ENCODE results near the gene NACC2. TPM values are rescaled to one million over a fixed set of nuclear protein-coding genes. Genes with fewer than 3 reads are reported as not detected.
"Not testable (repeated sequence)": the region's sequence is repeated elsewhere in the genome, so short reads cannot be mapped to it uniquely, and the experiment has no call there.

NACC2 gene
- total RNA-seq, 6 experiments from 2014 or later: 10.9 to 25.8 (median 13.8) TPM

DNA sequence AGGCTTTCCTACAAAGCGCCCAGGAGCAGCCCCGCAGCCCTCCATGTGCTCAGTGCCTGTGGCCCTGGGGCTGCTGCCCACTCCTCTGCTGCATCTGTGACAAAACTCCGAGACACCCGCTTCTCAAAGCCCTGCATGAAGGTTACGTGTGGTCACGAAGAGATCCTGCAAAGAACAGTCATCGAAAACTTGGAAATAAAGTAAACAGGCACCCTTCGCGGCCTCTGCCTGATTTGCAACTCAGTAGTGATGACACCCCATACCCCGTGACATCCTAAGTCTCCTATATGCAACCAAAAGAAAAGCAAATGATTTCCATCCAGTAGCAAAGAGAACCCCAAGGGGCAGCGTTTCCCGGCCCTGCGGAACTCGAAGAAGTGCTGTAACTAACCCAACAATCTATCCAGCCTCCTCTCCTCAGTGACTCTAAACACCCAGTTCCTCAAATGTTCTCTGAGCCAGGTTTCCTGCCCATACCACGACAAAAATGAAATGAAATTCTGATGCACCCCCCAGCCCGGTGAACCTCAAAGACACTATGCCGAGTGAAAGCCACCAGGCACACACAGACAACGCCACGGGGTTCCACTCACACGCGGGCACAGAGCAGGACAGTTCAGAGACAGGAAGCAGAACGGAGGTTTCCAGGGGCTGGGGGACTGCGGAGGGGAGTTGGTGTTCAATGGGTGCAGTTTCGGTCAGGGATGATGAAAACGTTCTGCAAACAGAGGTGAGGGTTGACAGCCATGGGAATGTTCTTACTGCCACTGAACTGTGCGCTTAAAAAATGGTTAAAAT lies 19.0 kb downstream of the NACC2 start:
- intact Hi-C loops (cut with DNase I): no loop called here
- Histone ChIP-seq H3K4me1 (no peaks in the 10 kb centered on the region), H3K4me3 (no peak overlapping the region), H3K27me3 (no peaks in the 10 kb centered on the region), H3K36me3 (no peaks in the 10 kb centered on the region), H3K27ac (no peak overlapping the region), H3K9me3 (no peaks in the 10 kb centered on the region)
- peak in 1 of 3 donors; percentile 41 for DNase-seq
- no peak for TF ChIP-seq POLR2A (IDR thresholded peaks at IDR 0.05)
- TF ChIP-seq, protein P1, sequence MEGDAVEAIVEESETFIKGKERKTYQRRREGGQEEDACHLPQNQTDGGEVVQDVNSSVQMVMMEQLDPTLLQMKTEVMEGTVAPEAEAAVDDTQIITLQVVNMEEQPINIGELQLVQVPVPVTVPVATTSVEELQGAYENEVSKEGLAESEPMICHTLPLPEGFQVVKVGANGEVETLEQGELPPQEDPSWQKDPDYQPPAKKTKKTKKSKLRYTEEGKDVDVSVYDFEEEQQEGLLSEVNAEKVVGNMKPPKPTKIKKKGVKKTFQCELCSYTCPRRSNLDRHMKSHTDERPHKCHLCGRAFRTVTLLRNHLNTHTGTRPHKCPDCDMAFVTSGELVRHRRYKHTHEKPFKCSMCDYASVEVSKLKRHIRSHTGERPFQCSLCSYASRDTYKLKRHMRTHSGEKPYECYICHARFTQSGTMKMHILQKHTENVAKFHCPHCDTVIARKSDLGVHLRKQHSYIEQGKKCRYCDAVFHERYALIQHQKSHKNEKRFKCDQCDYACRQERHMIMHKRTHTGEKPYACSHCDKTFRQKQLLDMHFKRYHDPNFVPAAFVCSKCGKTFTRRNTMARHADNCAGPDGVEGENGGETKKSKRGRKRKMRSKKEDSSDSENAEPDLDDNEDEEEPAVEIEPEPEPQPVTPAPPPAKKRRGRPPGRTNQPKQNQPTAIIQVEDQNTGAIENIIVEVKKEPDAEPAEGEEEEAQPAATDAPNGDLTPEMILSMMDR (IDR thresholded peaks at IDR 0.05): no peak
- ATAC-seq: no peak
- WGBS (ENCODE audit: insufficient coverage, low coverage, low lambda C conversion rate, missing lambda C conversion rate): 74% methylated on average over 22 of the region's 26 CpGs

DNA sequence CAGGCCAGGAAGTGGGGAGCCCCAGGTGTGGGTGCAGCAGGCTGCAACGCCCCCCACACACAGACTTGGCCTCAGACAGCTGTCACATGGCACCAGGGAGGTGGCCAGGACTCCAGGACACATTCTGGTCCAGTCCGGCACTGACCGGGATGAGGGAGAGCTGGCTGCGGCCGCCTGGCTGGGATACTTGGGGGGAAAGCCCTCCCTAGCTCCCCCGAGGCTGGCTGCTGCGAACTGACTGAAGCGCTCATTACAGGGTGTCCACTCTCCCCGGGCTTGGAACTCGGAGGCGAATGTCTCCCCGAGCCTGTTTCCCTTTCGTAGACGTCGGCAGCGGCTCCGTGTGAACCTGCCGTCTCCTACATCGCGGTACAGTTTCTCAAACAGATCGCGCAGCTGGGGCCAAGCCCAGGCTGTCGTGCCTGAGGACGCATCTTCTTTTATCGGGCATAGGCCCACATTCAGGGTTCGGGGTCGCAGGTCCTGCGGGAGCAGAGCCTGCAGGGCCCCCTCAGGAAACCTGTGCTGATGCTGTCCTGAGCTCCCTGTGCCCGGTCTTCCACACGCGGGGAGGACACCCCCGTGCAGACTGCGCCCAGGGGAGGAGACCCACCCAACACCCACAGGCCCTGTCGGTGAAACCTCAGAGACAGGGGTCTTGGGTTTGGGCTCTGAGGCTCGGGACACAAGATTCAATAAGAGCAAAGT lies 19.8 kb downstream of the NACC2 start:
- WGBS (ENCODE audit: insufficient coverage, low coverage, low lambda C conversion rate, missing lambda C conversion rate): 67% methylated on average over 3 of the region's 35 CpGs
- Histone ChIP-seq H3K36me3 (no peaks in the 10 kb centered on the region), H3K4me1 (peaks cover 0 to 6% (median 0%) of the 10 kb centered on the region in 4 donors), H3K27ac (no peak overlapping the region), H3K27me3 (no peaks in the 10 kb centered on the region), H3K9me3 (no peaks in the 10 kb centered on the region), H3K4me3 (no peak overlapping the region)
- ATAC-seq (no peak), DNase-seq (peak in 1 of 3 donors; percentile 49)
- TF ChIP-seq, protein P1 (IDR thresholded peaks at IDR 0.05): no peak
- TF ChIP-seq POLR2A (IDR thresholded peaks at IDR 0.05): no peak
- intact Hi-C loops (cut with DNase I): no loop called here

DNA sequence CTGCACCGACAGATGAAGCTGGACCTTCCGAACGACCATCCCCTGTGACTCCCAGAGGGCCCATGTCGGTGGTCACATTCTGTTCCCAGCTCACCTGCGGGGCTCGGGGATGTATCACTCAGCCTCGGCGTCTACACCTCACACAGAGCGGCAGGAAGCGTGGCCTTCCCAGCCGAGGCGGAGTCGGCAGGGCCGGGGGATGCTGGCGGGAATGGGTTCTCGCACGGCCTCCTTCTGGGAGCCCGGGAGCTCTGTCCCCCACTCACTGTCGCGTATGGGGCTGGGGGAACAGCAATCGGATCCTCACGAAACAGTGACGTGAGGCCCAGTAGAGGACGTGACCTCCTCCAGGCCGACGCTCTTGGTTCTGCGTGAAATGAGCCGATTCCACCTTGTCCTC lies 20.4 kb downstream of the NACC2 start:
- ATAC-seq (peak in 1 of 4 donors; percentile 12), DNase-seq (no peak)
- Histone ChIP-seq H3K27me3 (no peaks in the 10 kb centered on the region), H3K27ac (no peak overlapping the region), H3K4me1 (peaks cover 0 to 7% (median 0%) of the 10 kb centered on the region in 4 donors), H3K9me3 (no peaks in the 10 kb centered on the region), H3K4me3 (no peak overlapping the region), H3K36me3 (no peaks in the 10 kb centered on the region)
- intact Hi-C loops (cut with DNase I): no loop called here
- 93% methylated on average over 17 of the region's 28 CpGs for WGBS (ENCODE audit: insufficient coverage, low coverage, low lambda C conversion rate, missing lambda C conversion rate)
- TF ChIP-seq POLR2A (IDR thresholded peaks at IDR 0.05): no peak
- TF ChIP-seq, protein P1 (IDR thresholded peaks at IDR 0.05): no peak

DNA sequence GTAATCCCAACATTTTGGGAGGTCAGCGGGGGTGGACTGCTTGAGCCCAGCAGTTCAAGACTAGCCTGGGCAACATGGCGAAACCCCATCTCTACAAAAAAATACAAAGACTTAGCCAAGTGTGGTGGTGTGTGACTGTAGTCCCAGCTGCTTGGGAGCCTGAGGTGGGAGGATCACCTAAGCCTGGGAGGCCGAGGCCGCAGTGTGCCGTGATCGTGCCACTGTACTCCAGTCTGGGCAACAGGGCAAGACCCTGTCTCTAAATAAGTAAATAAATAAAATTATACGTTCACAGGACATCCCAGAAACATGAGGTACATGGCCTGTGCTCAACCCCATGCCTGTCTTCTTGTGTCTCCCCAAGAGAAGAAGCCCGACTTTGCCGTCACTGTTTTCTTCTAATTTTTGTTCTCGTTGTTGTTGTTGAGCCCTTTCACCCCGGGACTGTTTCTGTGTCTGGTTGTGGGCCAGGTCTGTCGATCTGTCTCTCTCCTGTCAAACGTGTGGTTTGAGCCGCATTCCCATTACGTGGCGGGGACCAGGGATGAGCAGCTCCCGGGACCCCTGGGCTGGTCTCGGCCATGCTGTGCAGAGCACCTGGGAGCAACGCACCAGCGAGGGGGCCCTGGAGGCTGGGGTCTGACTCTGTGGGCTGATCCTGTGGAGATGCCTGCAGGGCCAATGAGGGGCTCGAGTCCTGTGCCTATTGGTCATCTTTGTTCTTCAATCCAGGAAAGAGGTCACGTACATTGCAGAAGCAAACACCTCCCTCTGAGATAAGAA lies 32.2 kb downstream of the NACC2 start:
- no peak overlapping the region for H3K27ac ChIP-seq
- no peak for TF ChIP-seq POLR2A (IDR thresholded peaks at IDR 0.05)
- TF ChIP-seq, protein P1 (IDR thresholded peaks at IDR 0.05): no peak
- WGBS (ENCODE audit: insufficient coverage, low coverage, low lambda C conversion rate, missing lambda C conversion rate): 85% methylated on average over 17 of the region's 22 CpGs
- no peak for ATAC-seq
- H3K4me3 ChIP-seq: no peak overlapping the region
- intact Hi-C loops (cut with DNase I): no loop called here
- DNase-seq: peak in 1 of 3 donors; percentile 39
- peaks cover 0 to 3% (median 0%) of the 10 kb centered on the region in 4 donors for H3K36me3 ChIP-seq
- no peaks in the 10 kb centered on the region for H3K4me1 ChIP-seq
- H3K27me3 ChIP-seq: no peaks in the 10 kb centered on the region
- H3K9me3 ChIP-seq: no peaks in the 10 kb centered on the region

DNA sequence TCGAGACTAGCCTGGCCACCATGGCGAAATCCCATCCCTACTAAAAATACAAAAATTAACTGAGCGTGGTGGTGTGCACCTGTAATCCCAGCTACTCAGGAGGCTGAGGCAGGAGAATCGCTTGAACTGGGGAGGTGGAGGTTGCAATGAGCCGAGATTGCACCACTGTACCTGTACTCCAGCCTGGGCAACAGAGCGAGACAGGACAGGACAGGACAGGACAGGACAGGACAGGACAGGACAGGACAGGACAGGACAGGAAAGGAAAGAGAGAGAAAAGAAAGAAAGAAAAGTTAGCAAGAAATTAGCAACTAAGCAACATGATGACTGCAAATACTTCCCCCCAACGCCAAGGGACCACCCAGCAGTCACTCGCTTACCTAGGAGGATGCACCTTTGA lies 33.2 kb downstream of the NACC2 start:
- H3K9me3 ChIP-seq; H3K27ac ChIP-seq; H3K4me3 ChIP-seq; H3K36me3 ChIP-seq; DNase-seq; H3K4me1 ChIP-seq; intact Hi-C loops (cut with DNase I); H3K27me3 ChIP-seq; ATAC-seq: not testable (repeated sequence)
- 95% methylated on average over 4 of the region's 8 CpGs for WGBS (ENCODE audit: insufficient coverage, low coverage, low lambda C conversion rate, missing lambda C conversion rate)

All from right lobe of liver (tissue), 6 donors.